ENCODE results near the gene ITPR3. TPM values are rescaled to one million over a fixed set of nuclear protein-coding genes. Genes with fewer than 3 reads are reported as not detected.

The ITPR3 gene
- total RNA-seq, 2 donors from 2014 or later = 15.6 to 17.1 TPM

DNA sequence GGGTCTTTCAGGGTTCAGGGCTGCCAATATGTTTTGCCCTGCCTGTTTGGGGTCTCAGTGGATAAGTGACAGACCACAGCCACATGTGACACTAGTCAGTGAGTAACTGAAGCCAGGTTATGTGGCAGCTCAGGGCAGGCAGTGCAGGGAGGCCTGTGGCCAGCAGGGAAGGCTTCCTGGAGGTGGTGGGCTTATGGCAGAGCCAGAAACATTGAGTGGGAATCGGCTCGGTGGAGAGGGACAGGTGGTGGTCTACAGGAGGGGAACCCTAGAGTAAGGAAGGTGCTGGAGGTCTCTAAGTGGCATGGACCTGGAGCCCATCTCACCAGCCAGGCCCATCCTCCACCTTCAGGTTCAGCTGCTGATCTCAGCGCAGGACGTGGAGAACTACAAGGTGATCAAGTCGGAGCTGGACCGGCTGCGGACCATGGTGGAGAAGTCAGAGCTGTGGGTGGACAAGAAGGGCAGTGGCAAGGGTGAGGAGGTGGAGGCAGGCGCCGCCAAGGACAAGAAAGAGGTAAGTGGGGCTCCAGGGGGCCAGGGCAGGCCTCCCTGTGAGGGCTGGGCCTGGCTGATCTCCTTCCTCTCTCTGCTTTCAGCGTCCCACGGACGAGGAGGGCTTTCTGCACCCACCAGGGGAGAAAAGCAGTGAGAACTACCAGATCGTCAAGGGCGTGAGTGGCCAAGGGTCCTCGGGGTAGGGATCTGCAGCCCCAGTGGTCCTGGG is 55.5 kb downstream of the ITPR3 start:
- intact Hi-C loops (cut with DNase I) = loop anchor here in 1 of 2 donors (10.0 kb wide), 1 partner anchor 92 kb away; the partner anchor contains the start of gene BAK1

DNA sequence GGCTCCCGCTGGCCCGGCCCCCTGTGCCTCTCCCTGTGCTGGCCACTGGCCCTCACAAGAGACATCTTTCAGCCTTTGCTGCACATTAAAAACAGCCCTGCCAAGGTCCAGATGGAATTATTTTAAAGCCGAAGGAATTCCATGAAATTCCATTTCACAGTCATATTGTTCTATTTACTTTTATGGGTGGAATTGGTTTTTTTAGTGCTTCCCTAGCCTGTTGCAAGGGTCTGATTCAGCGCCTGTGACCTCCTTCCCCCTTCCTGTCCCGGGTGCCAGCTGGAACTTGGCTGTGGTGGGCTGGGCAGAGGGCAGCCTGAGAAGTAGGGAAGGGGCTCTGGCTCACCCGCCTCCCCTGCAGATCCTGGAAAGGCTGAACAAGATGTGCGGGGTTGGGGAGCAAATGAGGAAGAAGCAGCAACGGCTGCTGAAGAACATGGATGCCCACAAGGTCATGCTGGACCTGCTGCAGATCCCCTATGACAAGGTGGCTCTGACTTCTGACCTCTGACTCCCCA is 56.1 kb downstream of the ITPR3 start:
- intact Hi-C loops (cut with DNase I) = loop anchor here in 1 of 2 donors (10.0 kb wide), 1 partner anchor 92 kb away; the partner anchor contains the start of gene BAK1
- DNase-seq (ENCODE audit: low spot score) = no peak

More for the DNA sequence above, 55.5 kb downstream of the ITPR3 start:
- no peak for DNase-seq (ENCODE audit: low spot score)

DNA sequence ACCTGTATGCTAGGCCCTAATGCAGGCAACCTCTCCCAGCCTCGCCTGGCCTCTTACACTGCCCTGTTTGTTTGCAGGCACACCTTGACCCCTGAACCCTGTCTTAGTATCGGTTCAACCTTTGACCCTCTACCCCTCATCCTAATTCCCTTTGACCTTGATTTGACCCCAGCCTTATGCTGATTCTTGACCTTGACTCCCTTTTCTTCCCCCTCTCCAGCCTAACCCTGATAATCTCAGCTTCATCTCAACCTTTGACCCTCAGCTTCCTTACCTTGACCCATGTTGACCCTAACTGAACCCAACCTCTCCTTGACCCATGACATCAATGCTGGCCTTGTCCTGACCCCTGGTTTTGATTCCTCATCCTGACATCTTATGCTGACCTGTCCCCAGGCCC is 56.6 kb downstream of the ITPR3 start:
- intact Hi-C loops (cut with DNase I) = loop anchor here in 1 of 2 donors (10.0 kb wide), 1 partner anchor 93 kb away; the partner anchor contains the start of gene BAK1
- no peak for DNase-seq (ENCODE audit: low spot score)

DNA sequence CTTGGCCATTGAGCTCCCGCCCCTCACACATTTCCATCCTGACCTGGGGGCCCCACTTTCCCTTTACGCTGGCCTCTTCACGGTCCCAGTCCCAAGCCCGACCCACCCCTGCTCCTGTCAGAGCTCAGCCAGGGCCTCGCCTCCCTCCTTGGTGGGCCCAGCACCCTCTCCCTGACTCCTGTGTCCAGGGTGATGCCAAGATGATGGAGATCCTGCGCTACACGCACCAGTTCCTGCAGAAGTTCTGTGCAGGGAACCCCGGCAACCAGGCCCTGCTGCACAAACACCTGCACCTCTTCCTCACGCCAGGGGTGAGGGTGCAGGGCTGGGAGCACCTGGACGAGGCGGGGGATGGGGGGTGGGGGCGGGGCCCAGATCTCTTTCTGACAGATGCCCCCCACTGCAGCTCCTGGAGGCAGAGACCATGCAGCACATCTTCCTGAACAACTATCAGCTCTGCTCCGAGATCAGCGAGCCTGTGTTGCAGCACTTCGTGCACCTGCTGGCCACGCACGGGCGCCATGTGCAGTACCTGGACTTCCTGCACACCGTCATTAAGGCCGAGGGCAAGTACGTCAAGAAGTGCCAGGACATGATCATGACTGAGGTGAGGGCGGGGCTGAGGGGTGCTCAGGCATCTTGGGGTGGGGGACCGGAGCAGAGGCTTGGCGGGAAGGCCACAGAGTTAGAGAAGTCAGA is 57.3 kb downstream of the ITPR3 start:
- intact Hi-C loops (cut with DNase I) = loop anchor here in 1 of 2 donors (10.0 kb wide), 1 partner anchor 94 kb away; the partner anchor contains the start of gene BAK1

DNA sequence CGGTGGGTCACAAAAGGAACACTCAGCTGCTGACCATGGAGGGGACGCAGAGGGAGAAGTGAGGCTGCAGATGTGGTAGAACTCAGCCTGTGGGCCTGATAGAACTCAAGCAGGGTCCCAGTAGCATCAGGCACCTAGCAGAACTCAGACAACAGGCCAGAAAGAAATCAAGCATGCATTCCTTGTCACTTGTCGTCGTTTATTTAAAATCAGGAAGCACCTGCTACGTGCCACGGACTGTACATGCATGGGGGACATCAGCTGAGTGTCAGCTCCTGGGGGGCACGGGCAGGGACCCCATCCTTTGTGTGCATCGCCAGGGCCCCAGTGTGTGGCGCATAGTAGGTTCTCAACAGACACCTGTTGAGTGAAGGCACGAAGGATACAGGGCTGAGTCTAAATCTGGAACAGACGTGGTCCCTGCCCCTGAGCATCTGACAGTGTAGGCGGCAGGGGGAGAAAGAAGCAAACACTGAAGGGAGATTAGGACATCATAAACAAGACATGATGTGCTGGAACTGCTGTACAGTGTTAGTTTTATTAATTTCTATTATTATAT is 57.9 kb downstream of the ITPR3 start:
- no peak for DNase-seq (ENCODE audit: low spot score)
- intact Hi-C loops (cut with DNase I) = loop anchor here in 1 of 2 donors (10.0 kb wide), 1 partner anchor 94 kb away; the partner anchor contains the start of gene BAK1

More for the DNA sequence above, 57.3 kb downstream of the ITPR3 start:
- no peak for DNase-seq (ENCODE audit: low spot score)

DNA sequence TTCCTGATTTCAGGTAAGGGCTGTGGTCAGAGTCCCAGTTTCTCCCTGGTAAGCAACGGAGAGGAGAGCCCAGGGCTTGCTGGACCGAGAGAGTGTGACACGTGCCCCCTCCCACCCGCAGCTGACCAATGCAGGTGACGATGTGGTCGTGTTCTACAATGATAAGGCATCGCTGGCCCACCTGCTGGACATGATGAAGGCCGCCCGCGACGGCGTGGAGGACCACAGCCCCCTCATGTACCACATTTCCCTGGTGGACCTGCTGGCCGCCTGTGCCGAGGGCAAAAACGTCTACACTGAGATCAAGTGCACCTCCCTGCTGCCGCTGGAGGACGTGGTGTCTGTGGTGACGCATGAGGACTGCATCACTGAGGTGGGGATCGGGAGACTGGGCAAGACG is 58.6 kb downstream of the ITPR3 start:
- intact Hi-C loops (cut with DNase I) = loop anchor here in 1 of 2 donors (10.0 kb wide), 1 partner anchor 95 kb away; the partner anchor contains the start of gene BAK1
- DNase-seq (ENCODE audit: low spot score) = no peak

DNA sequence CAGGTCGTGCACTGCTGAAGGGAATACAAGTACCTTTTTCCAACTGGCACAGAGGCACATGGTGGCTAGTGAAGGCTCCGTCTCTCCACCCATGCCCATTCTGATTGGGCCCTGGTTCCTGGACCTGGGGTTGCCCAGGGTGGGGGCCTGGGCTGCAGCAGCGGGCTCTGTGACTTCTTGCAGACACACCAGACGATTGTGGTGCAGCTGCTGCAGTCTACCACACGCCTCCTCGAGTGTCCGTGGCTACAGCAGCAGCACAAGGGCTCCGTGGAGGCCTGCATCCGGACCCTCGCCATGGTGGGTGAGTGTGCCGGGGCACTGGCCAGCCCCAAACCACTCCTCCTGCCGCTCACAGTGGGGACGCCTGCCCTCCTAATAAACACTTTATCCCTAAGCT is 61.2 kb downstream of the ITPR3 start:
- intact Hi-C loops (cut with DNase I) = no loop called here
- no peak for DNase-seq (ENCODE audit: low spot score)

DNA sequence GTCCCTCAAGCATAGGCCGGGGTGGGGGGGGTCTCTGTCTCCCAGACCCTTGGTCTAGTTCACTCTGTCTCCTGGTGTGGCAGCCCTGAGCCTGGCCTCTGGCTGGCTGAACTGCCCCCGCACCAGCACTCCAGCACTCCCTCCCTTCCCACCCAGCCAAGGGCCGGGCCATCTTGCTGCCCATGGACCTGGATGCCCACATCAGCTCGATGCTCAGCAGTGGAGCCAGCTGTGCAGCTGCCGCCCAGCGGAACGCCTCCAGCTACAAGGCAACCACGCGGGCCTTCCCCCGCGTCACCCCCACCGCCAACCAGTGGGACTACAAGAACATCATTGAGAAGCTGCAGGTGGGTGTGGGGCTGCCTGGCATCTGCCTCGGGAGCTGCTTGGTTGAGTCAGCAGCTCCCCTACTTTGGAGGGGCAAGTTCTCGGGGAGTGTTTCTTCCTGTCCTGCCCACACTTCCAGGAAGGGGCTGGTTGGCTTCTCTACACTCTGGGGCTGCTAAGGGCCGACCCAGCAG is 62.0 kb downstream of the ITPR3 start:
- intact Hi-C loops (cut with DNase I) = no loop called here
- DNase-seq (ENCODE audit: low spot score) = no peak

DNA sequence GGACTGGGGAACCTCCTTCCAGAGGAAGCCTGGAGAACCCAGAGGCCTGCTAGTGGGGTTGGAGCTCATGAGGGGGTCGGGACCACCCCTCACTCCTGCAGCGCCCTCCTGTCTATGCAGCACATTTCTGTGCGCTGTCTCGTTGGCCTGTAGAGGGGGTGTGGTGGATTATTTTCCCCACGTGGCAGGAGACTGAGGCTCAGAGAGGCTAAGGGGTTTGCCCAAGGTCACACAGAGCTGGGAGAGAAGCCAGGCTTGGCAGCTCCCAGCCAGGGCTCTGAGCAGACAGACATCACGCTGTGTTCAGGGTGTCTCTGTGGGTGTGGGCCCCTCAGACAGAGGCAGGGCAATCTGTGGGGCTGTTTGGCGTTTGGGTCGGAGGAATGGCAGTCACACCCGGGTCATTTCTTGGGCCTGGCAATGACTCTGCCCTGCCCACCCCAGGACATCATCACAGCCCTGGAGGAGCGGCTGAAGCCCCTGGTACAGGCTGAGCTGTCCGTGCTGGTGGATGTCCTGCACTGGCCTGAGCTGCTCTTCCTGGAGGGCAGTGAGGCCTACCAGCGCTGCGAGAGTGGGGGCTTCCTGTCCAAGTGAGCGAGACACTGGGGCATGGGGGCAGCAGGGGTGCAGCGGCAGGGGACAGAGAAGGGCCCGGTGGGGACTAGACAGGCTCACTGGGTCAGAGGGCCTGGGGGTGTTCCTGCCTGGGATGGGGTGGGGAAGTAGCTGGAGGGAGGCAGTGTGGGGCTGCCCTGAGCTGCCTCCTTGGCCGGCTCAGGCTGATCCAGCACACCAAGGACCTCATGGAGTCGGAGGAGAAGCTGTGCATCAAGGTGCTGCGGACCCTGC is 62.7 kb downstream of the ITPR3 start:
- intact Hi-C loops (cut with DNase I) = no loop called here
- DNase-seq (ENCODE audit: low spot score) = no peak

DNA sequence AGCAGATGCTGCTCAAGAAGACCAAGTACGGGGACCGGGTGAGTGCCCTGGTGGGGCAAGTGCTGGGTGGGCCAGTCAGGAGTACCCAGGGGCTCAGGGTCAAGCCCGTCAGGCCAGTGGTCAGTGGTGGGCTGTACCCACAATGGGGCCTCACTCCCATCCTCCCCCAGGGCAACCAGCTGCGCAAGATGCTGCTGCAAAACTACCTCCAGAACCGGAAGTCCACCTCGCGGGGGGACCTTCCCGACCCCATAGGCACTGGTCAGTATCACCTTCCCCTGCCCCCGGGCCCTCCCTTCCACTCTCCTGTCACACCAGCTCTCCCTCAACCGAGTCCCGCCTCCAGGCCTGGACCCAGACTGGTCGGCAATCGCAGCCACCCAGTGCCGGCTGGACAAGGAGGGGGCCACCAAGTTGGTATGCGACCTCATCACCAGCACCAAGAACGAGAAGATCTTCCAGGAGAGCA is 63.3 kb downstream of the ITPR3 start:
- DNase-seq (ENCODE audit: low spot score) = no peak
- intact Hi-C loops (cut with DNase I) = no loop called here

DNA sequence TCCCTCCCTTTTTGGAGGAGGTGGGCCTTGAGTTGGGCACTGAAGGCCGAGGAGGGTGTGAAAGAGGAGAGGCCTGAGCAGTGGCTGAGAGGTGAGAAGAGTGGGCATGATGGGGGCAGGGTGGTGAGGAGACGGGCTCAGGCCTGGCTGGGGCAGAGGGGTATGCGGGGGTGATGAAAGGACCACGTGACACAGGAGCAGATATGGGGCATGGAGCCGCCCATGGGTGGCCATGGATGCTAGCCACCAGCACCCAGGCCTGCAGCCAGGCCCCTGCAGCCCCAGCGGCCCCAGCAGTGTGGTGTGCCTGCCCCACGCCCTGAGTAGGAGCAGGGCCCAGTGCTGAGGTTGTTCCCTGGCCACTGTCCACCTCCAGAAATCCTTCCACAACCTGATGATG is 63.9 kb downstream of the ITPR3 start:
- no peak for DNase-seq (ENCODE audit: low spot score)
- intact Hi-C loops (cut with DNase I) = no loop called here

DNA sequence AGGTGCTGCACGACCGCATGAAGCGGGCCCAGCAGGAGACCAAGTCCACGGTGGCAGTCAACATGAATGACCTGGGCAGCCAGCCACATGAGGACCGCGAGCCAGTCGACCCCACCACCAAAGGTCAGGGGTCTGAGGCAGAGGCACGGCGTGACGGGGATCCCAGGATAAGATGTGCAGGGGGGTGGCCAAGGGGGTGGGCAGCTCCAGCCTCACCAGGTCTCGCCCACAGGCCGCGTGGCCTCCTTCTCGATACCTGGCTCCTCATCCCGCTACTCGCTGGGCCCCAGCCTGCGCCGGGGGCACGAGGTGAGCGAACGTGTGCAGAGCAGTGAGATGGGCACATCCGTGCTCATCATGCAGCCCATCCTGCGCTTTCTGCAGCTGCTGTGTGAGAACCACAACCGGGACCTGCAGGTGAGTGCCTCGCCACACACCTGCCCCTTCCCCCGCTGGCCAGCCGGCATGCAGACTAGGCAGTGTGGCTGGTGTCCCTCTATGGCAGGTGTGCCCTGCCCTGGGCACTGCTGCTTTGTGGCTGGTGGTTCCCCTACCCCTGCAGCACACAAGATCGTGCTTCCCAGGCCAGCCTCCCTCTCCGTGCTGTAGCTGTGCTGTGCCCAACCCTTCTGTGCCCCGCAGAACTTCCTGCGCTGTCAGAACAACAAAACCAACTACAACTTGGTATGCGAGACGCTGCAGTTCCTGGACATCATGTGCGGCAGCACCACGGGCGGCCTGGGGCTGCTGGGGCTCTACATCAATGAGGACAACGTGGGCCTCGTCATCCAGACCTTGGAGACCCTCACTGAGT is 64.5 kb downstream of the ITPR3 start:
- no peak for DNase-seq (ENCODE audit: low spot score)
- intact Hi-C loops (cut with DNase I) = no loop called here

DNA sequence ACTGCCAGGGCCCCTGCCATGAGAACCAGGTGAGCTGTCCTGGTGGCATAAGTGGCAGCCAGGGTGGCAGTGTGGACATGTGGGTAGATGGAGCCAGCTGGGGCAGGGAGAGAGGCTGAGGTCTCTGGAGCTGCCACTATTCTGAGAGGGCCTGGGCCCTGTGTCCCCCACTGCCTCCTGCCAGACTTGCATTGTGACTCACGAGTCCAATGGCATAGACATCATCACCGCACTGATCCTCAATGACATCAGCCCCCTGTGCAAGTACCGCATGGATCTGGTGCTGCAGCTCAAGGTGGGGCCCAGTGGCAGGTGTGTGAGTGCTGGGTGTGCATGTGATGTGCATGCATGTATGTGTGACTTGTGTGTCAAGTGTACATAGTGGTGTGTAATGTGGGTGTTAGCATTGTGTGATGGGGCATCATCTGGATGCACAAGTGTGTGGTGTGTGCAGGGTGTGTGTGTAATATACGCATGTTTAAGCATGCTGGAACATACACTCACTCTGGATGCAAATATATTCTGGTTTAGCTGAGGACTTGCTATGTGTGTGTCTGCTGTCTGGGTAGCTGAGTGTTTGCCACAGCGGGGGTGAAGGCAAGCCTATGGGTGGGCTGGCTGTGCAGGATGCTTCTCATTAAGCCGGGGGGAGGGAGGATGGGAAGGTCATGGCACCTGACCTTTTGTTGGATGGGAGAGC is 65.3 kb downstream of the ITPR3 start:
- no peak for DNase-seq (ENCODE audit: low spot score)
- intact Hi-C loops (cut with DNase I) = no loop called here

DNA sequence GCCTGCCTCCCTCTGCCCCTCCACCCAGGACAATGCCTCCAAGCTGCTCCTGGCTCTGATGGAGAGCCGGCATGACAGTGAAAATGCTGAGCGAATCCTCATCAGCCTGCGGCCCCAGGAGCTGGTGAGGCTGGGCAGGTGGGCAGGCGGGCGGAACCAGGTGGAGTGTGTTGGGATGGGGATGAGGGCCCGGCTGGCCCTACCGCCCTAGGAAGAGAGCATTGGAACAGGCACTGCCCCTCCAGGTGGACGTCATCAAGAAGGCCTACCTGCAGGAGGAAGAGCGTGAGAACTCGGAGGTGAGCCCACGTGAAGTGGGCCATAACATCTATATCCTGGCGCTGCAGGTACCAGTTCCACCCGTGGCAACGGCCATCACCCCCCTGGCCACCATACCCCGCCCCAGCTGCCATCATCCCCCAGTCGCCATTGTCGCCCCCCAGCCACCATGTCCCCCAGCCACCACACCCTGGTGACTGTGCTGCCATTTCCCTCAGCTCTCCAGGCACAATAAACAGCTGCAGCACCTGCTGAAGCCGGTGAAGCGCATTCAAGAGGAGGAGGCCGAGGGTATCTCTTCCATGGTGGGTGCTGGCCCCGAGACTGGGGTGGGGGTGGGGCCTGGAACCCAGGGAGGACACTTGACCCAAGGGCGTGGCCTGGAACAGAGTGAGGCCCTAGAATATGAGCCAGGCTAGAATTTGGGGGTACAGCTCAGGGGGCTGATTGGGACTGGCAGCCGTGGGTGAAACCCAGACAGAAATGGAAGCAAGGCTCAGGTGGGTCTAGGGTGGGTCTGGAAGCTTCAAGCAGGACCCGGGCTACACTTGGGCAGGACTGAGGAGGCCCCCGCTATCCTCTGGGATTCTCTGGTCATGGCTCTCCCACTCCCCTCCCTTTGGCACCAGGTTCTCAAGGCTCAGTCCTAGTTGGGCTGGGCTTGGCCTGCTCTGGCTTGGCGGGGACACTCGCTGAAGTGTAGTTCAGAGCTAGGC is 66.2 kb downstream of the ITPR3 start:
- intact Hi-C loops (cut with DNase I) = no loop called here
- no peak for DNase-seq (ENCODE audit: low spot score)

DNA sequence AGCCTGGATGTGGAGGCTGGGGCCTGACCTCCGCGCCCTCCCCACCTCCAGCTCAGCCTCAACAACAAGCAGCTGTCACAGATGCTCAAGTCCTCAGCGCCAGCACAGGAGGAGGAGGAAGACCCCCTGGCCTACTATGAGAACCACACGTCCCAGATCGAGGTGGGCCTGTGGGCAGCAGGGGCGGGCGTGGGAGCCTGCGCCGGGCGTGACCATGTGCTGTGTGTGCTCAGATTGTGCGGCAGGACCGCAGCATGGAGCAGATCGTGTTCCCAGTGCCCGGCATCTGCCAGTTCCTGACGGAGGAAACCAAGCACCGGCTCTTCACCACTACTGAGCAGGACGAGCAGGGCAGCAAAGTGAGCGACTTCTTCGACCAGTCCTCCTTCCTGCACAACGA is 66.9 kb downstream of the ITPR3 start:
- intact Hi-C loops (cut with DNase I) = no loop called here
- no peak for DNase-seq (ENCODE audit: low spot score)

Measured in posterior vena cava (tissue), 2 donors.